IMR-90 (cell line): ENCODE measurements around the gene PRPS1. TPM values are rescaled to one million over a fixed set of nuclear protein-coding genes. Genes with fewer than 3 reads are reported as not detected.

Experiments
- ATAC-seq: fragments of 200-7000 bp; cut with Tn5 transposase; 2 replicates; pipeline ENCODE4 v1.9.1; 2020; ENCODE audit warnings: low read depth, mild to moderate bottlenecking, moderate library complexity
- BruUV-seq: library from RNA; stranded (reverse); fragments of 400-500 nt; replicated peaks from 2 replicates; lab custom pipeline; 2021; lab: Mats Ljungman, UMichigan
- CTCF ChIA-PET: fragments of 300-600 bp; formaldehyde crosslinking; extraction: SDS; loops from one replicate; lab custom pipeline; 2021; ENCODE audit warnings: antibody characterized with exemption; lab: Yijun Ruan, JAX
- POLR2A ChIA-PET: fragments of 300-600 bp; sonication (Branson Sonifier 250); formaldehyde crosslinking; loops from one replicate; lab custom pipeline; 2022; ENCODE audit warnings: antibody characterized with exemption; ENCODE audit not compliant: unreplicated experiment; lab: Charles Lee
- DNase-seq: peaks from one replicate; pipeline ENCODE4 v3.0.0; 2013
- H2AFZ ChIP-seq: replicated peaks from 2 replicates; pipeline ENCODE3; 2013; ENCODE audit warnings: low read length, mild to moderate bottlenecking; ENCODE audit not compliant: poor library complexity
- H2AK5ac ChIP-seq: 2 replicates; pipeline ENCODE4 v1.6.1; 2013; ENCODE audit warnings: low read depth, low read length, inconsistent platforms
- H2AK9ac ChIP-seq: replicated peaks from 2 replicates; pipeline ENCODE3; 2013; ENCODE audit warnings: mild to moderate bottlenecking, low read depth, low read length, moderate library complexity; ENCODE audit not compliant: poor library complexity
- H2BK120ac ChIP-seq: 2 replicates; pipeline ENCODE4 v1.6.1; 2013; ENCODE audit warnings: low read depth, low read length, inconsistent platforms
- H2BK15ac ChIP-seq: 3 replicates; pipeline ENCODE4 v1.6.1; 2013; ENCODE audit warnings: low read depth, low read length, inconsistent platforms
- H2BK20ac ChIP-seq: 2 replicates; pipeline ENCODE4 v1.6.1; 2013; ENCODE audit warnings: low read depth, mild to moderate bottlenecking, inconsistent platforms, low read length, moderate library complexity
- H2BK5ac ChIP-seq: 2 replicates; pipeline ENCODE4 v1.6.1; 2013; ENCODE audit warnings: mild to moderate bottlenecking, low read depth, low read length, inconsistent platforms; ENCODE audit not compliant: poor library complexity, severe bottlenecking
- H3K14ac ChIP-seq: replicated peaks from 2 replicates; pipeline ENCODE4 v1.6.1; 2013; ENCODE audit warnings: low read depth, low read length, inconsistent platforms
- H3K18ac ChIP-seq: 2 replicates; pipeline ENCODE4 v1.6.1; 2013; ENCODE audit warnings: low read depth, low read length, control low read depth
- H3K23ac ChIP-seq: 2 replicates; pipeline ENCODE4 v1.6.1; 2013; ENCODE audit warnings: low read depth, low read length, inconsistent platforms
- H3K27ac ChIP-seq: 2 replicates; pipeline ENCODE4 v1.5.1; 2013; ENCODE audit warnings: mild to moderate bottlenecking, control low read depth, low read length; ENCODE audit not compliant: insufficient read depth
- H3K27me3 ChIP-seq: 2 replicates; pipeline ENCODE4 v1.6.1; 2013; ENCODE audit warnings: low read length; ENCODE audit not compliant: control insufficient read depth, insufficient read depth
- H3K36me3 ChIP-seq: 2 replicates; pipeline ENCODE4 v1.6.1; 2013; ENCODE audit warnings: low read length, mixed read lengths; ENCODE audit not compliant: control insufficient read depth, insufficient read depth
- H3K4ac ChIP-seq: 2 replicates; pipeline ENCODE4 v1.6.1; 2013; ENCODE audit warnings: low read depth, low read length, inconsistent platforms
- H3K4me1 ChIP-seq: 2 replicates; pipeline ENCODE4 v1.6.1; 2013; ENCODE audit warnings: low read length, mixed read lengths; ENCODE audit not compliant: control insufficient read depth, insufficient read depth
- H3K4me2 ChIP-seq: 2 replicates; pipeline ENCODE4 v1.6.1; 2013; ENCODE audit warnings: low read depth, mild to moderate bottlenecking, control low read depth, low read length, moderate library complexity
- H3K4me3 ChIP-seq: 2 replicates; pipeline ENCODE4 v1.5.1; 2013; ENCODE audit warnings: low read depth, mild to moderate bottlenecking, control low read depth, low read length, moderate library complexity; ENCODE audit not compliant: insufficient read depth
- H3K56ac ChIP-seq: 2 replicates; pipeline ENCODE4 v1.6.1; 2013; ENCODE audit warnings: low read length, inconsistent platforms; ENCODE audit not compliant: insufficient read depth; ENCODE audit errors: extremely low read depth
- H3K79me1 ChIP-seq, 2 experiments: 2 replicates each; pipeline ENCODE4 v1.6.1; 2013; ENCODE audit warnings: low read length in 2 of 2, inconsistent platforms in 1 of 2, low read depth in 1 of 2
- H3K9ac ChIP-seq: 2 replicates; pipeline ENCODE4 v1.6.1; 2013; ENCODE audit warnings: low read depth, low read length, control low read depth
- H3K9me1 ChIP-seq: 2 replicates; pipeline ENCODE4 v1.6.1; 2013; ENCODE audit warnings: low read length, inconsistent platforms; ENCODE audit not compliant: insufficient read depth
- H3K9me3 ChIP-seq: 2 replicates; pipeline ENCODE4 v1.6.1; 2013; ENCODE audit warnings: low read length; ENCODE audit not compliant: control insufficient read depth, insufficient read depth
- H4K20me1 ChIP-seq: 2 replicates; pipeline ENCODE4 v1.6.1; 2013; ENCODE audit warnings: low read length, inconsistent platforms; ENCODE audit not compliant: insufficient read depth
- H4K5ac ChIP-seq: 2 replicates; pipeline ENCODE4 v1.6.1; 2013; ENCODE audit warnings: mild to moderate bottlenecking, low read depth, low read length, control low read depth
- H4K8ac ChIP-seq, 2 experiments: 2 replicates each; pipeline ENCODE4 v1.6.1; 2013; ENCODE audit warnings: low read depth in 2 of 2, low read length in 2 of 2, control low read depth in 1 of 2, inconsistent platforms in 1 of 2
- H4K91ac ChIP-seq: 2 replicates; pipeline ENCODE4 v1.6.1; 2013; ENCODE audit warnings: low read depth, low read length, inconsistent platforms; ENCODE audit not compliant: insufficient read depth
- BHLHE40 ChIP-seq: fragments of 150-350 bp; IDR thresholded peaks from 2 replicates; pipeline ENCODE4 v1.6.1; 2016; ENCODE audit warnings: mild to moderate bottlenecking, low read depth, low read length
- CEBPB ChIP-seq: IDR thresholded peaks from 2 replicates; pipeline ENCODE4 v1.6.1; 2012; ENCODE audit warnings: low read depth, low read length, improper control_type of control experiment
- FOS ChIP-seq: fragments of 150-350 bp; IDR thresholded peaks from 2 replicates; pipeline ENCODE4 v1.6.1; 2016; ENCODE audit warnings: low read depth, low read length
- NFE2L2 ChIP-seq: fragments of 150-350 bp; IDR thresholded peaks from 2 replicates; pipeline ENCODE4 v1.6.1; 2016; ENCODE audit warnings: low read depth, mild to moderate bottlenecking, low read length
- POLR2A ChIP-seq: IDR thresholded peaks from 2 replicates; pipeline ENCODE4 v1.6.1; 2012; ENCODE audit warnings: mild to moderate bottlenecking, low read depth, low read length
- RAD21 ChIP-seq: IDR thresholded peaks from 2 replicates; pipeline ENCODE4 v1.6.1; 2012; ENCODE audit warnings: low read length, improper control_type of control experiment
- RCOR1 ChIP-seq: IDR thresholded peaks from 2 replicates; pipeline ENCODE4 v1.6.1; 2012; ENCODE audit warnings: mild to moderate bottlenecking, low read length, improper control_type of control experiment; ENCODE audit not compliant: insufficient replicate concordance
- RFX5 ChIP-seq: IDR thresholded peaks from 2 replicates; pipeline ENCODE4 v1.8.0; 2012; ENCODE audit warnings: low read depth, mild to moderate bottlenecking, low read length, moderate library complexity
- SMC3 ChIP-seq: fragments of 150-350 bp; IDR thresholded peaks from 2 replicates; pipeline ENCODE4 v1.6.1; 2016; ENCODE audit warnings: low read depth, mild to moderate bottlenecking, antibody characterized with exemption, low read length, moderate library complexity
- WGBS, 2 experiments: methylation state at CpG; one replicate each; pipeline versions ENCODE4 v1.1.5 to v1.1.7; 2013; ENCODE audit warnings: missing lambda C conversion rate in 2 of 2; ENCODE audit not compliant: insufficient read length in 1 of 2; ENCODE audit errors: extremely low coverage in 2 of 2; 5-methylcytosine and 5-hydroxymethylcytosine counted together
- dilution Hi-C: fragments of 300-500 bp; cut with HindIII; formaldehyde crosslinking; loops from one replicate; pipeline ENCODE4 v1.14.3; 2018; ENCODE audit warnings: low sequenced_read_pairs; ENCODE audit not compliant: unreplicated experiment
- in situ Hi-C: fragments of 300-500 bp; cut with MboI; formaldehyde crosslinking; loops from 3 replicates; pipeline ENCODE4 v1.14.3; 2019; ENCODE audit warnings: low sequenced_read_pairs, inconsistent platforms, mixed read lengths
- intact Hi-C: fragments of 100-400 bp; cut with micrococcal nuclease; formaldehyde crosslinking; loops from 2 replicates; pipeline ENCODE4 v1.10.0; 2022
- polyA plus RNA-seq, 3 experiments: library from polyadenylated mRNA; depleted of rRNA; stranded (reverse); fragments of >200 nt; gene quantifications; 2 replicates each; pipeline ENCODE4 v1.2.3, GENCODE V29; 2012; ENCODE audit warnings: low replicate concordance in 1 of 3
- total RNA-seq: library from RNA; depleted of rRNA; stranded (reverse); fragments of >200 nt; gene quantifications from 2 replicates; pipeline ENCODE4 v1.2.3, GENCODE V29; 2012
- TF ChIP-seq, protein P1 (sequence below): conservative IDR thresholded peaks from 2 replicates; pipeline ENCODE4 v1.5.1; 2012; ENCODE audit warnings: mild to moderate bottlenecking, low read depth, low read length, improper control_type of control experiment

Gene PRPS1
- total and polyA plus RNA-seq, 2 of the 4 experiments (the other 2 are of a cell fraction): 118 to 137 TPM

- Histone ChIP-seq H4K5ac (no peak overlapping the region), H4K91ac (no peak overlapping the region), H2BK120ac (no peak overlapping the region), H3K14ac (no peak overlapping the region), H2BK5ac (no peak overlapping the region), H2AFZ (no peak overlapping the region), H3K27me3 (no peaks in the 10 kb centered on the region; the same call in none of the 2 replicates), H3K9me1 (no peaks in the 10 kb centered on the region), H3K4me3 (no peak overlapping the region), H2AK5ac (no peak overlapping the region), H3K18ac (no peak overlapping the region), H3K4ac (no peak overlapping the region), H3K36me3 (no peaks in the 10 kb centered on the region), H4K20me1 (no peaks in the 10 kb centered on the region), H3K27ac (no peak overlapping the region), H3K23ac (no peak overlapping the region), H3K9me3 (no peaks in the 10 kb centered on the region), H3K9ac (no peak overlapping the region), H3K56ac (no peak overlapping the region), H2BK15ac (no peak overlapping the region), H3K4me1 (no peaks in the 10 kb centered on the region), H2BK20ac (no peak overlapping the region), H4K8ac (no peak overlapping the region), H3K4me2 (no peak overlapping the region), H2AK9ac (no peak overlapping the region), H3K79me1 (no peaks in the 10 kb centered on the region)
- BruUV-seq: no TSS peak
- no peak for TF ChIP-seq FOS
- TF ChIP-seq, protein P1, sequence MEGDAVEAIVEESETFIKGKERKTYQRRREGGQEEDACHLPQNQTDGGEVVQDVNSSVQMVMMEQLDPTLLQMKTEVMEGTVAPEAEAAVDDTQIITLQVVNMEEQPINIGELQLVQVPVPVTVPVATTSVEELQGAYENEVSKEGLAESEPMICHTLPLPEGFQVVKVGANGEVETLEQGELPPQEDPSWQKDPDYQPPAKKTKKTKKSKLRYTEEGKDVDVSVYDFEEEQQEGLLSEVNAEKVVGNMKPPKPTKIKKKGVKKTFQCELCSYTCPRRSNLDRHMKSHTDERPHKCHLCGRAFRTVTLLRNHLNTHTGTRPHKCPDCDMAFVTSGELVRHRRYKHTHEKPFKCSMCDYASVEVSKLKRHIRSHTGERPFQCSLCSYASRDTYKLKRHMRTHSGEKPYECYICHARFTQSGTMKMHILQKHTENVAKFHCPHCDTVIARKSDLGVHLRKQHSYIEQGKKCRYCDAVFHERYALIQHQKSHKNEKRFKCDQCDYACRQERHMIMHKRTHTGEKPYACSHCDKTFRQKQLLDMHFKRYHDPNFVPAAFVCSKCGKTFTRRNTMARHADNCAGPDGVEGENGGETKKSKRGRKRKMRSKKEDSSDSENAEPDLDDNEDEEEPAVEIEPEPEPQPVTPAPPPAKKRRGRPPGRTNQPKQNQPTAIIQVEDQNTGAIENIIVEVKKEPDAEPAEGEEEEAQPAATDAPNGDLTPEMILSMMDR: no peak
- TF ChIP-seq NFE2L2: no peak
- TF ChIP-seq RFX5: no peak
- no peak for TF ChIP-seq BHLHE40
- no peak for TF ChIP-seq POLR2A
- TF ChIP-seq CEBPB: no peak
- no peak for TF ChIP-seq RAD21
- TF ChIP-seq RCOR1: no peak
- TF ChIP-seq SMC3: no peak
- no peak for ATAC-seq
- CTCF ChIA-PET: no interaction called here
- no CpG with 5 or more reads among the region's 5 CpGs for WGBS, 2 experiments
- in situ Hi-C loops (no loop called here), dilution Hi-C loops (no loop called here), intact Hi-C loops (no loop called here)
- POLR2A ChIA-PET: no interaction called here
- DNase-seq: no peak
These were observed 28.9 kb upstream of the PRPS1 start for GRCh38 chrX:107599450-107599861.
